Measurements from ENCODE around the gene ADSS1.

GRCh38 chr14:104683653-104684448, 40.2 kb upstream of the ADSS1 start:
- TF ChIP-seq CTCF (IDR thresholded peaks at IDR 0.05), result no peak
- TF ChIP-seq POLR2A (IDR thresholded peaks at IDR 0.05), result no peak
